ENCODE results near the gene WIPF3. TPM values are rescaled to one million over a fixed set of nuclear protein-coding genes. Genes with fewer than 3 reads are reported as not detected.

Gene WIPF3
- total and polyA plus RNA-seq, 2 experiments from 2014 or later: 1.4 to 2.8 TPM

- no peaks in the 10 kb centered on the region for H3K9me3 ChIP-seq (ENCODE audit: low read depth)
Measured at GRCh38 chr7:29847916-29848315, 41.6 kb downstream of the WIPF3 start.

GRCh38 chr7:29848941-29849340, 42.6 kb downstream of the WIPF3 start:
- Histone ChIP-seq H3K4me3 (no peak overlapping the region), H3K9me3 (ENCODE audit: low read depth) (no peaks in the 10 kb centered on the region), H3K27ac (no peak overlapping the region), H3K36me3 (no peaks in the 10 kb centered on the region), H3K27me3 (peaks cover 96% of the 10 kb centered on the region), H3K4me1 (ENCODE audit: low read depth) (no peaks in the 10 kb centered on the region)
- DNase-seq (ENCODE audit: low read depth in 1 of 2, low spot score in 1 of 2): no peak
- TF ChIP-seq, protein P1, sequence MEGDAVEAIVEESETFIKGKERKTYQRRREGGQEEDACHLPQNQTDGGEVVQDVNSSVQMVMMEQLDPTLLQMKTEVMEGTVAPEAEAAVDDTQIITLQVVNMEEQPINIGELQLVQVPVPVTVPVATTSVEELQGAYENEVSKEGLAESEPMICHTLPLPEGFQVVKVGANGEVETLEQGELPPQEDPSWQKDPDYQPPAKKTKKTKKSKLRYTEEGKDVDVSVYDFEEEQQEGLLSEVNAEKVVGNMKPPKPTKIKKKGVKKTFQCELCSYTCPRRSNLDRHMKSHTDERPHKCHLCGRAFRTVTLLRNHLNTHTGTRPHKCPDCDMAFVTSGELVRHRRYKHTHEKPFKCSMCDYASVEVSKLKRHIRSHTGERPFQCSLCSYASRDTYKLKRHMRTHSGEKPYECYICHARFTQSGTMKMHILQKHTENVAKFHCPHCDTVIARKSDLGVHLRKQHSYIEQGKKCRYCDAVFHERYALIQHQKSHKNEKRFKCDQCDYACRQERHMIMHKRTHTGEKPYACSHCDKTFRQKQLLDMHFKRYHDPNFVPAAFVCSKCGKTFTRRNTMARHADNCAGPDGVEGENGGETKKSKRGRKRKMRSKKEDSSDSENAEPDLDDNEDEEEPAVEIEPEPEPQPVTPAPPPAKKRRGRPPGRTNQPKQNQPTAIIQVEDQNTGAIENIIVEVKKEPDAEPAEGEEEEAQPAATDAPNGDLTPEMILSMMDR (IDR thresholded peaks at IDR 0.05; ENCODE audit: low read depth, low read length): no peak

More at GRCh38 chr7:29847916-29848315, 41.6 kb downstream of the WIPF3 start:
- TF ChIP-seq, protein P1 (IDR thresholded peaks at IDR 0.05; ENCODE audit: low read depth, low read length): no peak
- Histone ChIP-seq H3K36me3 (no peaks in the 10 kb centered on the region), H3K4me1 (ENCODE audit: low read depth) (no peaks in the 10 kb centered on the region), H3K27ac (no peak overlapping the region), H3K4me3 (no peak overlapping the region), H3K27me3 (peaks cover 96% of the 10 kb centered on the region)
- DNase-seq (ENCODE audit: low read depth in 1 of 2, low spot score in 1 of 2): no peak

- TF ChIP-seq, protein P1 (IDR thresholded peaks at IDR 0.05; ENCODE audit: low read depth, low read length): no peak
- no peak overlapping the region for H3K27ac ChIP-seq
- peaks cover 91% of the 10 kb centered on the region for H3K27me3 ChIP-seq
- peaks cover 12% of the 10 kb centered on the region for H3K4me1 ChIP-seq (ENCODE audit: low read depth)
- no peak for DNase-seq (ENCODE audit: low read depth in 1 of 2, low spot score in 1 of 2)
- no peak overlapping the region for H3K4me3 ChIP-seq
- no peaks in the 10 kb centered on the region for H3K36me3 ChIP-seq
- no peaks in the 10 kb centered on the region for H3K9me3 ChIP-seq (ENCODE audit: low read depth)
Measured at GRCh38 chr7:29851487-29851886, 45.2 kb downstream of the WIPF3 start.

- no peak overlapping the region for H3K27ac ChIP-seq
- TF ChIP-seq, protein P1 (IDR thresholded peaks at IDR 0.05; ENCODE audit: low read depth, low read length): no peak
- peaks cover 12% of the 10 kb centered on the region for H3K4me1 ChIP-seq (ENCODE audit: low read depth)
Measured at GRCh38 chr7:29852457-29852856, 46.1 kb downstream of the WIPF3 start.

DNA sequence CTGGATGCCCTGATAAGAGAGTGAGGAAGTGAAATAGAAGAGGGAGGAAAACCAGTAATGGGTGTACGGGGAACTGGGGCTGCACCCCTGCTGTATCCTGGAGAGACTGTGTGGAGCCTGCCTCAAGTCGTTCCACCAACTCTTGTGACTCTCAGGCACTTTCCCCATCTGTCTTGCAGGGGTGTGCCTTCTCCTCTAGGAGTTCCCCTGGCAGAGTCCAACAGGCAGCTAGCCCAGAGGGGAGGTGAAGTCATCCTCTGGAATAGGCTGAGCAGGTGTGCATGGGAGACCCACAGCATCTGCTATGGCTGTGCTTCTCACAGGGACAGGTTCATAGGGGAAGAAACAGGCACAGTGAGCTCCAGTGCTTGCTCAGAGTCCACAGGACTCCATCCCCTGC, 46.8 kb downstream of the WIPF3 start:
- TF ChIP-seq, protein P1 (IDR thresholded peaks at IDR 0.05; ENCODE audit: low read depth, low read length): no peak
- H3K9me3 ChIP-seq (ENCODE audit: low read depth): no peaks in the 10 kb centered on the region
- DNase-seq (ENCODE audit: low read depth in 1 of 2, low spot score in 1 of 2): no peak
- no peak overlapping the region for H3K27ac ChIP-seq
- peaks cover 92% of the 10 kb centered on the region for H3K27me3 ChIP-seq
- H3K4me3 ChIP-seq: no peak overlapping the region
- peaks cover 13% of the 10 kb centered on the region for H3K4me1 ChIP-seq (ENCODE audit: low read depth)
- no peaks in the 10 kb centered on the region for H3K36me3 ChIP-seq

More at GRCh38 chr7:29852457-29852856, 46.1 kb downstream of the WIPF3 start:
- no peak for DNase-seq (ENCODE audit: low read depth in 1 of 2, low spot score in 1 of 2)
- peaks cover 92% of the 10 kb centered on the region for H3K27me3 ChIP-seq
- H3K9me3 ChIP-seq (ENCODE audit: low read depth): no peaks in the 10 kb centered on the region
- no peak overlapping the region for H3K4me3 ChIP-seq
- H3K36me3 ChIP-seq: no peaks in the 10 kb centered on the region

DNA sequence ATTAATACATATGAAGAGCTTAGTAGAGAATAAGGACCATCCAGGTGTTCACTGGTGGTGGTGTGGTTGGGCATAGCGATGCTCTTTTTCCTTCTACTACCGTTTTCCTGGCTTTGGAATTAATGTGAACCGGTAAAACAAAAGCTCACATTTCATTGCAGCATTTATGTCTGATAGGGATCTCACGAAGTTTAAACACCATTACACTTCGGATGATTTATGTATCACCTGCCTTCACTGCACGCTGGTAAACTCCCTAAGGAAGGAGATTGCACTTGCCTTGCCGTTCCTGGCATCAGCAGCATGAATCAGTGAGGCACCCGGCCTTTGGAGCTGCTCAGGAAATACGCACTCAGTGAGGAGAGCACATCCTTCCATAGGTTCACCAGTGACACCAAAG, 47.5 kb downstream of the WIPF3 start:
- TF ChIP-seq, protein P1 (IDR thresholded peaks at IDR 0.05; ENCODE audit: low read depth, low read length): no peak
- Histone ChIP-seq H3K4me1 (ENCODE audit: low read depth) (peaks cover 20% of the 10 kb centered on the region), H3K27me3 (peaks cover 92% of the 10 kb centered on the region), H3K9me3 (ENCODE audit: low read depth) (no peaks in the 10 kb centered on the region), H3K27ac (no peak overlapping the region), H3K4me3 (no peak overlapping the region), H3K36me3 (no peaks in the 10 kb centered on the region)
- no peak for DNase-seq (ENCODE audit: low read depth in 1 of 2, low spot score in 1 of 2)
